NCI-H2107 (cell line): Measurements from ENCODE around the gene HDAC11.

Source experiments
- DNase-seq: peaks from one replicate; lab custom pipeline; 2025; lab: John Stamatoyannopoulos, UW

HDAC11 gene

DNA sequence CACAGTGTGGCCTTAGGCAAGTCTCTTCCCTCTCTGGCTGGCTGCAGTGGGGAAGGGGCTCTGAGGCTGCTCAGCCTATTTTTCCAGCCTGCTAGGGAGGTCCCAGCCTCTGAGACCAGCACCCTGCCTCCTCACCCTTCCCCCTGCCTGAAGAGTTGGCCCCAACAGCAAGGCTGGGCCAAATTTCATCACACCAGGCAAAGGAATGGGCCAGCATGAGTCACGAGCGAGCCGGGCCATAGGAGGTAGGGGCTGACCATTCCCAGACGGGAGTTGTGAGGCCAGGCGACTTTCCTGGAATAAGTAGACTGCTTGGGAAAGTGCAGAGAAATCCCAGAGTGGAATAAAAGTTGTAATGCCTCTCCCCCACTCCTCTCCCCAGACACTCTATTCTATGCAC lies 63.1 kb downstream of the HDAC11 start:
- no peak for DNase-seq

DNA sequence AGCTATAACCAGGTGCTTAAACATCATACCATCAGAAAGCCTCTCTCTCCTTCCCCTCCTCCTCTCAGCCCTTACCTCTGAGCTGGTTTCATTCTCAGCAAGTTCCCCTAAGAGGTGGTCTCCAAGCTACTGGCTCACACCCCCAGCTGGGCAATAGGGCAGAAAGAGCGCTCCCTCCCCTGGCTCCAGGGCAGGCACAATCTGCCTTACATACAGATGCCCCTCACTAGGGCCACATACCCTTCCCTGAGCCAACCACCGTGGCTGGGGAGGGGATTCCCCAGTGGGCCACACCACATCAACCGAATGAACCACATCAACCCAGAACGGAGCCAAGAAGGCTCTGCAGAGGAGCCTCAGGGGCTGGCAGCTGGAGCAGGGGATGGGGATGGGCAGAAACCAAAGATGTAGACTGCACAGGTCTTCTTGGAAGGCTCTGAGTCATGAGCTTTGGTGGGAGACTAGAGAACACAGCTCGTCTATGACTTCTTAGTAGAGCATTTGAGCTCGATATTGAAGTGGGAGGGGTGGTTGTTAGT lies 64.3 kb downstream of the HDAC11 start:
- no peak for DNase-seq

GRCh38 chr3:13544951-13545651 lies 65.0 kb downstream of the HDAC11 start:
- DNase-seq, result no peak

- DNase-seq, result no peak
Measured at GRCh38 chr3:13545952-13546454, 65.9 kb downstream of the HDAC11 start.

DNA sequence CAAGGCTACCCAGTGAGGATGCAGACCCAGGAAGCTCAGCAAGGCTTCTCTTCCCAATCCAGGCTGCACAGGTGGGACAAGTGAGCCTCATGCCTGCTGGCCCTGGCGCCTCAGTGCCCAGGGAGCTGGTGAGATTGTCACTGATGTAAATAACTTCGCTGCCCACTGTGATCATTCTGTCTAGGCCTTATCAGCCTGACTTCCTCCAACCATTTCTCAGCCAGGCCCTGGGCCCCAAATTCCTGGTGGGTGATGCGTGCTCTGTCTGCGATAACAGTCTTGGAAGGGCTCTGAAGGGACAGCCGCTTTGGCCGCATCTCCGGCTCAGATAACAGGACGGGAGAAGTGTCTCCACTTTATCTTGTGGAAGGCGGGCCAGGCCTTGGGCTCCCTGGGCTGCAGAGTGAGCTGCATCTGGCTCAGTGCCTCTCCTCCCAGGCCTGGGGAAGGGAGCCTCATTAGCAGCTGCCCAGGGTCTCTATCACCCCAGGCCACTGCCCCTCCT lies 66.6 kb downstream of the HDAC11 start:
- no peak for DNase-seq

- no peak for DNase-seq
Measured at GRCh38 chr3:13547591-13548371, 67.7 kb downstream of the HDAC11 start.

DNA sequence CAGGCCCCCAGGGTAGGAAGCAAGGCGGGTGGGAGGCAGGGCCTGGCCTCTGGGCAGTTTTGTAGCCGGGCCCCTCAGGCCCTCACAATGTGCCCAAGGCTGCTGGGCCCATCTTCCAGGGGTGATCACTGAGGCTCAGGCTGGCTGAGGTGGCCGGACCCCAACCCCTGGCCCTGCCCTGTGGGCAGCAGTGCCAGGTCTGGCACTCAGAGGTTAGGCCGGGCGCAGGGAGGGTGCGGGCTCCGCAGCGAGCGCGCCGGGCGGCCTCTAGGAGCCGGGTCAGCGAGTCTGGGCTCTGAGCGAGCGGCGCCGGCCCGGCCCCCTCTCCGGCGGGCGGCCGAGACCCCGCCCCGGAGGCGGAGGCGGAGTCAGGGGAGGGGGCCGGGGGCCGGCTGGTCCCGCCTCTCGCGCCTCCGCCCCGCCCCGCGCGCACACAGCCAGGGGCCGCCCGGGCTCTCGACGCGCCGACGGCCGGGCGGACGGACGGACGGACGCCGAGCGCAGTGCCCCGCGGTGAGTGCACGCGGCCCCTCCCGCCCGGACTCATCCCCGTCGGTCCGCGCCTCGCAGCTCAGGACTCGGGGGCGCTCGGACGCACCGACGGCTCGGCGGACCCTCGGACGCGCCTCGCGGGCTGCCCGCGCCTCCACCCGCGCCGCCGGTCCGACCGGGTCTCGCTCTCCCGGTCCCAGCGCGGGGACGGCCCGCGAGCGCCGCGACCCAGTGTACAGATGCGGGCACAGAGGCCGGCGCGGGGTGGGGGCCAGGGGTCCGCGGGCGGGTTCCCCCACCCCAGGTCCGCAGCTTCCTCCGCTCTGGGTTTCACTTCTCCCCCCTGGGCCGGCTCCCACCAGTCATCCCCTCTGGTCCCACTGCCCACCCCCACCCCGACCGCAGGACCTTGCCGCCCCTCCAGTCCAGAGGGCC lies 68.9 kb downstream of the HDAC11 start, which contains the start of gene FBLN2:
FBLN2 (plus strand) TSS at position 430 of the 927 bp plus-strand sequence. CDS start 21,231 bp downstream, outside the sequence.
- DNase-seq, result no peak

DNA sequence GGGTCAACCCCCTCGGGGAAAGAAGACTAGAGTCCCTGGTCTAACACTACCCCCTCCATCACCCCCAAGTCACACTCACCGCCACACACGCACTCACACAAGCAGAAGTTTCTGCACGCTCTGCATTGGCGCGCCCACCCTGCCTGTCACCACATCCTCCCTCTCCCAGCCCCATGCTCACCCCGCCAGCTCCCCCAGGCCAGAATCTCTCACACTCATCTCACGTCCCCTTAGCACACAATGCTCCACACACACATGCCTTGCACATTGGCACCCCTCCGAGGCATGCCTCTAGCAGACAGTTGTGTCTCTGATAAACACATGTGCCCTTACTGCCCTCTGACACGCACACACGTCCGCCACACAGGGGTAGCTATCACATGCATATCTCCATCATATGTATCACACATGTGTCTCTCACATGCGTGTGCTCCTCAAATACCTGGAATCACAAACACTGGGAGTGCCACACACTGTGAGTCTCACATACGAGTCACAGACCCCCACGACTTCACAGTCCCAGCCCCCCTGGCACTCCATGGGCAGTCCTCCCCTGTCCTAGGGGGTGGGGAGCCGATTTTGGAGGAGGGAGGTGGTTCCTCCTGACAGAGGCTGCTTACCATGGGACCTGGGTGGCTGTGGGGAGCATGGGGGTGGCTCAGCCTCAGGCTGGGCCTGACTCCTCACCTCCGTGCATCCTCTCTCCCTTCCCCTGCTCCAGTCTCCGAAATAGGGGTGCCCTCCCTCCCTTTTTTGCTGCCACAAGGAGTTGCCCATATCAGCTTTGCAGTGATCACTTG lies 69.7 kb downstream of the HDAC11 start:
- no peak for DNase-seq

- DNase-seq, result no peak
Measured at GRCh38 chr3:13550423-13550690, 70.3 kb downstream of the HDAC11 start.

DNA sequence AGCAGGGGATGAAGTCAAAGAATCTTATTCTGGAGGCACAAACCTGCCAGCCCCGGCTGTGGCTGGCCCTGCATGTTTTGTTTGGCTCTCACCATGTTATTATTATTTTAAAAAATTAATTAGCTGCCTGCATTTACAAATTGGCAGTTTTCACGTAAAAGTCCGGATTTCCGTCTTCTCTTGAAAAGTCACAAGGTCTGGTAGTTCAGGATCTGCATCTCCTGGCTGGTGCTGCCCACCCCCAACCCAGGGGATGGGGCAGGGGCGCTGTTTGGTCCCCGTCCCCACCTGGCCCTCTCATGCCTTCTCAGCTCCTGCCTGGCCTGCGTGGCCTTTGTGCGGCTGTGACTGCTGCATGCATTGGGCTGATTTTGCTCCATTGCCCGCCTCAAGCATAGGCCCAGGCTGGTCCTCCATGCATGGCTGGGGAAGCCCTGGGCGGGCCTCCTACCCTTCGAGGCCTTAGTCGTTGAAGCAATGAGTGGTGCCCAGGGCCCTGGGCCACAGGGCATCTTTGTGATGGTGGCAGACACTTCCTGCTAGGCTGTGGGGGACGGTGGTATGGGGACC lies 70.8 kb downstream of the HDAC11 start:
- no peak for DNase-seq

- no peak for DNase-seq
Measured at GRCh38 chr3:13552857-13553652, 72.9 kb downstream of the HDAC11 start.

DNA sequence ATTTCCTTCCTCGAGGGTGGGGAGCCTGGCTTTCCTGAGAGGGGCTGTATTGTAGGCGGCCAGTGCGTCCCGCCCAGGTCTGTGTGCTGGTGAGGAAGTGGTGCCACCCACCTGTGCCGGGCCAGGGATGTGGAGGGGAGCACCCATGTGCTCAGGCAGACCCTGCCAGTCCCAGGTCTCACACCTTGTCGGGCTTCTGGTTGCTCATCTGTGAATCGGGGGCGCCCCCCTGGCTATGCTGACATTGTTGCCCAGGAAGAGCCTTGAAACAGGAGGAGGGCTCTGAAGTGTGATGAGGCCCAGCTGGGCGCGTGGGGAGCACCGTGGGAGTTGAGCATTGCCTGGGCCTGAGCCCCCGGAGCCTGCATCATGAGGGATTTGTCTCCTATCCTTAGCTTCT lies 73.6 kb downstream of the HDAC11 start:
- DNase-seq, result no peak

DNA sequence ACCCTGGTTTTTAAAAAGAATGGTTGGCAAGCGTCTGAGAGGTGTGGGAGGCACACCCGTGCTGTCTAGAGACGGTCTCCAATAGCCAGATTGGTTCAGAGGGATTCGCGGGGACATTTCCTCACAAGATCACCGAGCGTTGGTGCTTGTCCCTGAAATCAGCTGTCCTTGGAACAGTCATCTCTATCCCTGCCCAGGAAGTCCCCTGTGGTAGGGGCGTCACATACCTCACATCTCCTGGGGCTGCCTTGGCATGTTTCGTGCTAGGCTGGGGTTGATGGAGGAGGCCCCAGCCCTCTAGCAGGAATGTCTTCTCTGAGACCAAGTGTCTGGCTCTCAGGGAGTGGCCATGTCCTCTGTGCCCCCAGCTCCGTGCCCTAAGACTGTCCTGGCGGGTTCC lies 75.6 kb downstream of the HDAC11 start:
- DNase-seq, result no peak
